ENCODE data around the gene TP53TG5. TPM values are rescaled to one million over a fixed set of nuclear protein-coding genes. Genes with fewer than 3 reads are reported as not detected.

The TP53TG5 gene
- total and polyA plus RNA-seq, 2 of the 8 experiments (the other 6 are each of a cell fraction or from before 2014, with no cell fraction given), result not detected

DNA sequence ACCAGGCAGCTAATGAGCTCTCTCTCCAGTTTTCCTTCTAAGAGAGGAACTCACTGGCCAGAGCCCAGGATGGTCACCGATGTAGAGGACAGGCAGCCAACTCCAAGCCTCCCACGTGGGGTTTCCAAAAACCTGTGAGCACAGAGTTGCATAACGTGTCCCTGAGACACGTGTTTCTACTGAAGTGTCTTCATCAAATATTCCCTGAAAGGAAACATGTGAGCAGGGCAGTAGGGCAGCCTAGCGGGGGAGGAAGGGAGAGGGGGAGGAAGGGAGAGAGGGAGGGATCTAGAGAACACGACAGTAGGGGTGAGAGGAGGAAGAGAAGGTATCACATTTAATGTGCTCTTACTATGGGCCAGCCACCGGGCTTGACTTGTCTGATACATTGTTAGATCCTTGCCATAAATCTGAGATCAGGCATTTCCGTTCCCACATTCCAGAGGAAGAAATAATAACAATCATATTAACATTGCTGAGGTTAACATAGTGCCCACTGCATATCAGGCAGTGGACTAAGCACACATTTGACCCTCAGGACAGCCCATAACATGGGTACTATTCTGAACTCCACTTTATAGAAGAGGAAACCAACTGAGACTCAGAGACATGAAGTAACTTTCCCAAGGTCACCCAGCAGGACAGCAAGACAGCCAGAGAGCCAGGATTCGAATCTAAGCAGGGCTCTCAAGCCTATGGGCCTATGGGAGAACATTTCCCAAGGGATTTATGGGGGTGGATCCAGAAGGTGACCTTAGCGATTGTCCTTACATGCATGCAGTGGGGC, 19.6 kb downstream of the TP53TG5 start (continued):
- TF ChIP-seq CTCF (IDR thresholded peaks at IDR 0.05; ENCODE audit: control extremely low read depth in 1 of 3, insufficient read depth in 1 of 3, low read depth in 1 of 3, low read length in 3 of 3) (no peak), CBX5 (IDR thresholded peaks at IDR 0.05; ENCODE audit: low read depth, low read length) (no peak), POU5F1 (IDR thresholded peaks at IDR 0.05; ENCODE audit: low read depth, low read length) (no peak), POLR2A (IDR thresholded peaks at IDR 0.05; ENCODE audit: control extremely low read depth in 1 of 2, low read depth in 2 of 2, low read length in 2 of 2) (no peak), HDAC6 (IDR thresholded peaks at IDR 0.05; ENCODE audit: low read depth, low read length) (no peak), TBP (IDR thresholded peaks at IDR 0.05; ENCODE audit: low read depth, low read length) (no peak)
- TF ChIP-seq, protein P1, sequence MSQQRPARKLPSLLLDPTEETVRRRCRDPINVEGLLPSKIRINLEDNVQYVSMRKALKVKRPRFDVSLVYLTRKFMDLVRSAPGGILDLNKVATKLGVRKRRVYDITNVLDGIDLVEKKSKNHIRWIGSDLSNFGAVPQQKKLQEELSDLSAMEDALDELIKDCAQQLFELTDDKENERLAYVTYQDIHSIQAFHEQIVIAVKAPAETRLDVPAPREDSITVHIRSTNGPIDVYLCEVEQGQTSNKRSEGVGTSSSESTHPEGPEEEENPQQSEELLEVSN (IDR thresholded peaks at IDR 0.05), result no peak

All from H1 (cell line).